GM18517 (cell line): ENCODE data around the gene POU2AF1.

Source experiments
- ATAC-seq: cut with Tn5 transposase; IDR thresholded peaks from one replicate; pipeline ENCODE4 v1.9.1; 2021; ENCODE audit warnings: mild to moderate bottlenecking, moderate library complexity; ENCODE audit not compliant: unreplicated experiment

Gene POU2AF1

DNA sequence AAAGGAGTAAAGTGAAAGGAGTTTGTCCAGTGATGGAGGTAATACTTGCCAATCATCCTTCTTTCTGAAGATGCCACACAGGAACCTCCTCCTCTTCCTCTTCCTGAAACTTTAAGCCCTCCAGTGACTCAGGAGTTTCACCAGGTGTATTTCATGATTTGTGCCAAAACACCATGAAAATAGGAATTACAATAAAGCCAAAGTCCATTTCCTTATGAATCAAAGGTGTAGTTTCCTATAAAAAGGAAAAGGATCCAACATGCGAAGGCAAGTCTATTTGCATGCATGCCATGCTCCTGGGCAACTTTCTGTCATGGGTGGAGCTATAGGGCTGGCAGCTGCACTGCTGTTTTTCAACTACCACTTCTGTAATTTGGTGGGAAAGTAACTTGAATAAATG is 9.8 kb upstream of the POU2AF1 start:
- ATAC-seq = no peak

DNA sequence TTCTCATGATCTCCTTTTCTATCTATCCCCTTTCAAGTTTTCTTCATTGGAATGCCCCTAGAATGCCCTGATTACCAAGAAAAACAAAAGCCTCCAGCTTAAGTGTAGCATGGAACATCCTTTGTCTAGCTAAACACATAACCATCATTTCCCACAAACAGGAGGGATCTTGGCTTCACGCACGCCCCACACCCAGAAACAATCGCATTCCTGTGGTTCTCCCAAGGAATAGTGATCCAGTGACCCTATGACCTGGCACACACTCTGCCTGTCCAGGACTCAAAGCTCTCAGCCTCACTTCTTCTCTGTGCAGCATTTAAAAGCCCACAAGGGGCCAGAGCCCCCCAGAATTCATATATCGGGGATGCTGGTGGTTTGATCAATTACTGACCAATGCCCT is 9.3 kb upstream of the POU2AF1 start:
- ATAC-seq = no peak

DNA sequence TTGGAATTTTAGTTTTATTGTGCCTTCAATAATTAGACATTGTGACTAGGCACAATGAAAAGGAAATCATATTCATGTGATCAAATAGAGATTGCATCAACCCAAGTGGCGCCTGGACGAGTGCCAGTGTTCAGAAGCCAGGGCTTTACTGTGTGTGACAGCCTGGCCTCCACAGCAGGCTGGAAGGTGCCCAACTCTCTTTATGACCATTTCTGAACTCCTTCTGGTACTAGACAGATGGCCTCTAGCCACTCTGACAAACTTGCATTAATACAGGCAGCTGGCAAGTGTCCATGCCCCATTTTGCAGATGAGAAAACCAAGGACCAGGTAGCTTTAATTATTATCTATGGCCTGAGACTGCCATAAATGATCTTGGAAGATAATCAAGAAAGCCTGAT is 8.3 kb upstream of the POU2AF1 start:
- ATAC-seq = no peak

DNA sequence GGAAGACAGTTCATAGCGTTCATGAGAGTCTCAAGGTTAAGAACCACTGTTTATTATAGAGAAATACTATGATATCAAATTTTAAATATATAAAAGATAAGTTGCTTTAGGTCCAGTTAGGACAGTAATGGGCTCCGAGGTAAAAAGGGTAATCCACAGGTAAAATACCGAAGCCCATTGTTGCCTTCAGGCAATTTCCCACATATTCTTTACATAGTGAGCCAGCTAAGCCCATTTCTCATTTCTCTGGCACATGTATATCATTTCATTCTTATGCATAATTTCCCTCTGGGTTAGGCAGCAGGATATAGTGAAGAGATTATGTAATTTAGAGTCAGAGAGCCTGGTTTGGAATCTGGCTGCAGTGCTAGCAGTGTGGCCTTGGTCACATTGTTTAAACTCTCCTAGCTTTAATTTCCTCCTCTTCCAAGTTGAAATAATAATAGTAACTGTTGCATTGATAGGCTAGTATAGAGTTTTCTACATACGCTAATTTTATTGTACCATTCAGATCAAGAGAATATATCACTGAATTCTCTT is 7.6 kb upstream of the POU2AF1 start:
- no peak for ATAC-seq

DNA sequence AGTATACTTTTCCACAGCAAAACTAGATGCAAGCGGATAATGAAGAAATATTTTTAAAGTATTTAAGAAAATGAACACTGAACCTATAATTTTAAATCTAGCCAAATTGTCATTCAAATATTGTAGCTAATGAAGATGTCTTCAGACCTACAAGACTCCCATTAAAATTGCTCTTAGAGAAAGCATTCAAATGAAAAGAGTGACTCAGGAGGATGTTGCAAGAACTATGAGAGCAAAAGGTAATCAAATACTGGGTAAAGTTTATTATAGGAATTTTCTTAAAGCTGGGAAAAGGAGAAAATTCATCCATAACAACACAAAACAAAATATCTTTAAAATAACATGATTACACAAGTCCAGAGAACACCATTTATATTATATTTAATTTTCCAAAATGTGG is 5.4 kb upstream of the POU2AF1 start:
- no peak for ATAC-seq

DNA sequence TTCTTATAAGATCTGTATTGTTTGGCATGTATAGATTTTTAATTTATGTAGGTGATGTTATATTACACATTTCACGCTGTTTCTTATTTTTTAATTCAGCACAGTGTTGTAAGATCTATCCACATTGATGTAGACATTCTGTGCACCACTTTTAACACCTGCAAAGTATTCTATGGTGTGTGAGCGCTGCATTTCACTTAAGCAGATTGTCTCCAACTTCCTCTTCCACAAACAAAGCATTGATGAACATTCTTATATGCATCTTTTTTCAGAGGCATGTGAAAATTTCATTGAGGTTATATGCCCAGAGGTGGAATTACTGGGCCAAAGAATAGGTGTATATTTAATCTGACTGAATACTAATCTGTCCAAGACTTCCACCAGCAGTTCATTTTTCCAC is 3.4 kb upstream of the POU2AF1 start:
- no peak for ATAC-seq

DNA sequence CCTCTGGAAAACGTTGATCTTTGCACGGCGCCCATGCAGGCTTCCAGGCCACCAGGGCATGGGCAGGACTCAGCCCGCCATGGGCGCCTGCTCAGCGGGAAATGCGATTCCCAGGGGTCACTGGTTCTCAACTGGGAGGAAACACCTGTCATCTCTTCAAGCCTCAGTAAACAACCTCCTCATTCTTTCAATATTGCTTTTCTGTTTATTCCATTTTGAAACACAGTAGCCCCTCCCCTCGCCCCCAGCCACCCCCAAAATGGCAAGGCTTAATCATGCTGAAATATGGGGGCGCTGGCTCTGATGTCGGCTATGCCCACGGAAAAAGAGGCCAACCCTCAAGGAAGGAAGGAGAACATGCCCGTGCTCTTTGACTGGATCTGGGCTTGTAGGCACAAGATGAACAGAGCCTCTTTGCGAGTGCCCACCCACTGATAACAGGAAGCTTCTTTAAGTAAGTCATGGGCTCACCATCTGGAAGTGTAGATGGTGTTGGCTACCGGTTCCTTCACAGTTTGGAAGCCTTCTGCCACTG is 594 bp upstream of the POU2AF1 start:
- peak; percentile 39 for ATAC-seq

DNA sequence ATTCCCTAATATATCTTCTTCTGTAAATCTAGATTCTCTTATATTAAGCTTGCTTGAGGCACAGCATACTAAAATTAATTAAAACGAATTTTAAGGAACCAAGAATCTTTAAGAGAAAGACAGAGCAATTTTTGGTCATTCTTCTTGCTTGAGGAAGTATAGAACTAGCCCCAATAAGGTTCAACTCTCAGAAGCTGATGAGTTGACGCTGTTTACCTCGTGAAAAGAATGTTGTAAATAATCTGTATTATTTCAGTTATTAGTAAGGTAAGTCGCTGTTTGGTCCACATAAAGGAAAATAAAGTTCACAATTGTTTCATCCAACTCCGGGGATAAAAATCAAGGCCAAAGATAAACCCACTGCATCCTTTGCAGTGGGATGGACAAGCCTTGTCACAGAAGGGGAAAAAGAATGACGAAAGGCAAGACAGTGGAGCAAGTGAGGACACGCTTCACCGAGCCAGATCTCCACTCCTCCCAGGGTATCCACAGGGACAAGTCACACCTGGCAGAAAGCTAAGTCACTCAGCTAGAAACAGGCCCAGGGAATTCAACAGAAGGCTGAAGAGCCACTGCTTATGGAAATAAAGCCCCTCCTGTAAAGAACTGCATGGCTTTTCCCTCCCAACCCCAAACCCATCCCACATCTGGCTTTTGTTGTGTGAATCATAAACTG is 752 bp downstream of the POU2AF1 start:
- ATAC-seq = peak; percentile 10

DNA sequence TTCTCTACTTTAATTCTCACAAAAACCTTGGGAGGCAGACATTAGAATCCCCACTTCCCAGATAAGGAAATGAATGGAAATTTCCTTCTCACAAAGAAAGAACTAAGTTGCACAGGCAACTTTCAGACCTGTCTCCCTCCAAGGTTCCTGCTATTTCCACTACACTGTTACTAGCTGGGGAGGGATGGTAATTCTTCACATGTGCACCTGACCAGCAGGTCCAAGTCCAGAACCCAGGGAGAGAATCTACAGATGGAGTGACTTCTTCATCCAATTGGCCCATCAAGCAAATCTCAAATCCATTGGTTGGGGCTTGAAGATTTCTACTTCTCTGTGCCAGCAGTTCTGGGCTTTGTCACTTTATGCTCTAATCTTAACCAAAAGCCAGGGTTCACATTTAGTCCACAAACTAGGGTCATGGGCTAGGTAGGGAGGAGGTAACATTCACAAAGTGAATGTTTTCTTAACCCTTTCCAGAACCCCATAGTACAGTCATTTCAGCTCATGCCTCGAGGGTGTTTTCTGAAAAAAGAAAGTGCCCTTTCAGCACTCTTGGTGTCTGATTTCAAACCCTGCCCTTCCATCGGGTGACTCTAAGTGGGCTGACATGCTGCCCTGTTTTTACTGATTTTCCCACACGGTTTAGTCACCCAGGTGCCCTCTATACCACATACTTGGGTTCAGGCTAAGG is 2.7 kb downstream of the POU2AF1 start:
- peak; percentile 32 for ATAC-seq

DNA sequence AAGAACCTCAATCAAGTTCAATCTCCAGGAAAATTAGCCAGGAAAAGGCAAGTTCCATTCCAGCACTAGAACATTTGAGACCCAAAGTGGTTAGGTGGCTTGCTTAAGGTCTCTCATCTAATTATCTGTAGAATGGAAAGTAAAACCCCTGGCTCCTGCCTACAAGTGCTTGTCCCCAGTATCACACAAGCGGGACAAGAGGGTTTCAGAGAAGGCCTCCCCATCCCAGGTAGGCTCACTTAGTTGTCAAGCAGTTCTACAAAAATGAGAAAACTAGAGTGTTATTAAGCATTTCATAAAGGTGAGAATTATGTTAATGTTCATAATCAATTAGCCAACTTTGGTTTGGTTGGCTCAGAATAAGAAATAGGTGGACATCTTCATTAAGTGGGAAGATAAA is 5.5 kb downstream of the POU2AF1 start:
- no peak for ATAC-seq

DNA sequence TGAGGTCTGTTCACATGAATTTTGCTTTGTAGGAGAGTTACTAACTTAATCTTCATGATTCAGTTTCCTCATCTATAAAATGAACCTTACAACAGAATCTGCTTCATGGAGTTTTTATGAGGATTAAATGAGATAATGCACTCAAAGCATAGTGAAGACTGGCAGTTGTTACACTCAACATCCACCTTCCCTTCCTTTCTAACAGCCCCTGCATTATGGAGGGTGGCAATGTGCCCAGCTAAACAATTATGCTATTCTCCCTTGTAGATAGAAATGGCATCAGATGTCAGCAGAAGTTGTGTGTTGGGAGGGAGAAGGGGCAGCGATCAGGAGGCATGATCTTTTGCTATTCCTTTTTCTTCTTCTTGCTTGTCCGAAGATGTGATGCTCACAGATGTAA is 6.5 kb downstream of the POU2AF1 start:
- ATAC-seq = no peak

DNA sequence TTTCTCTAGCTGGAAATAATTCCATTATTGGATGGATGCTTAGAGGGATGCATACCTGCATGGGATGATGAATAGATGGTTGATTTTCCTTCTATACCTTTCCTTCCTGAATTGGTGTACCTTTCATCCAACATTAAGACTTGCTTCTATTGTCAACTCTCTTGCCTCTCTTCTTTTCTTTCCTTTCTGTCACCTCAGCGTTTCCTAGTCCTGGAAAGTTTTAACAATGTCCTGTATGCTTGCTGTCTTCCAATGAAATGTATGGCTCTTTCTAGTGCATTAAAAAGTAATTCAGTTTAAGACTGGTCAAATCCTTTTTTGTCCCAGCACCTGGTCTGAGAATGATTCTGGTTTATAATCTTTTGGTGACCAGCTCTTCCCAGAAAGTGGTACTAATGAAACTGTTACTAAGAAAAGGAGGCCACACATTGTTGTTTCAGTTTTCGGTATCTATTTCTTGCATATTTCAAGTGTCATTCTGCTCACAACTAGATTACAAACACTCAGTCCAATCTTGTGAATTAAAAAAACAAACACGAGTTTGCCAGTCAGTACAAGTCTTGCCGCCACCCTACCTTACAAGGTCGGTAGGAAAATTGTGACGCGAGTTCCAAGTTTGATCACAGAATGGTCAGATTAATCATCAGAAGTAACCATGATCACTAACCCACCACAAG is 8.0 kb downstream of the POU2AF1 start:
- peak; percentile 46 for ATAC-seq

DNA sequence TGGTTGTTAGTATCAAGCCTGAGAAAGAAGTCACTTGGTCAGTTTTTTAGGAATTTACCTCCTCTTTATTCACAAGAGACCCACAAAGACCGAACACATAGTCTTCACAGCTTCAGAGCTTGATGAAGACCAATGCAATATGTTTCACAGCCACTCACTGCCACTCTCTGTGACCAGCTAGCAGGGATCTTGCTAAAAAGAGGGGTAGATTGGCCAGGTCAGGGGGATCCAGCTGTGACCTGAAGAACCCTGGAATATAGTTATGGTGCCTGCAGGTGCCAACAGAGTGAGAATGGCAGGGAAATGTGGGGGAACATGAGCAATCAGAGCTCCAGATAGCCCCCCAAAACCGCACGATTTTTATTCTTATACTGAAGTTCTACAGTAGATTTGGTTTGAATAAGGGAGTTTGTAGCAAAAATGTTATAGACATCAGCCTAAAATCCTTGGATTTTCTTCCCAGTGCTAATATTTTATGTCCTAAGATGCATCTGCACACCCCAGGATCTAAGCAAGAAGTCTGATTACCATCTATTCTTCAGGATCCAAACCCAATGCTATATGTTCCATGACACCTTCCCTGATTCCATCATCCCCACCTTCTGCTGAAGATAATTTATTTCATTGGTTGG is 8.7 kb downstream of the POU2AF1 start:
- ATAC-seq = no peak

DNA sequence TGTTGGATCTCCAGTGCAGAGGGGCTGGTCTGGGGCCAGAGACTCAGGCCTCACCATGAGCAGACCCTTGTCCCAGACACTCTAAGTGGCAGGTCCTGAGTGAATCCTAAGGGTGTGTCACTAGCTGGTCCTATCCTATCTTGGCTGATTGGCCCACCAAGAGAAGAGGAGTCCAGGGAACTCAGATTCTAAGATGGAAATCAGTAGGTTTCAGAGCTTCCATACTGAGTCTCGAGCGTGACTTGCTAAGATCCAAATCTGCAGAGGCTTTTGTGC is 10.9 kb downstream of the POU2AF1 start:
- no peak for ATAC-seq

DNA sequence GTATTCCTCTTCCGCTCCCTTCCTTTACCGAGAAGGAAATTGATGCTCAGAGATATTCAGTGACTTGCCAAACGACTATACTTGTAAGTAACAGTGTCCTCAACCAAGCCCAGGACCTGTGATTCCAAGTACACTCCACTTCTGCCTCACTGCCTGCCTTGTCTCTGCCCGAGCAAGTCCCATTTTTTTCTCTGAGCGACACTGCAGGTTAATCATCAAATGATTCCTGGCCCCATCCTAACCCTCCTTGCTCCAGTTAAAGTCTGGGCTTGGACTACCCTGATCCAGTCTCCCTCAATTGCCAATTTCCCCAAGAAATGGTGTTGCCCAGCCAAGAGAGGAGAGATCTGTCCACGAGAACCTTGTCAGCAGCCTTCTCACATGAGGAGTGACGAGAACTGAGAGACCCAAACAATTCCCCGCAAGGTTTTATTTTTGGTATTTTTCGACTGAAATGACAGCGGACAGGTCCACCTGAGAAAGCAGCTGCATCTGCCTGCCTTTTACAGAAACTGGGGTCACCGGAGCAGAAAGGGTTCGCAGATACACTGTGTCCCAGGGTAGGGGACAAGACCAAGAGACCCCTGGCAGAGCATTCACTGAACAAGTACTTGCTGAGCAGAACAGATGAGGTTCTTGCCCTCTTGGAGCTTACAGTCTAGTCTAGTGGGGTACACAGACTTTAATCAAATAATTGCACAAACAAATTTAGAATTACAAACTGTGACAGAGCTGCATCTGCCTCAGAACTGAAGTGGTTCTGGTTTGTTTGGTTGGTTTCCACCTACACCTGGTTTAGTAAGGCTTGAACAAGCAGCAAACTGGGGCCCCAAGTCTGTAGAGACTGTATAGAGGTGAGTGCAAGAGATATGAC is 11.4 kb downstream of the POU2AF1 start:
- peak; percentile 48 for ATAC-seq

DNA sequence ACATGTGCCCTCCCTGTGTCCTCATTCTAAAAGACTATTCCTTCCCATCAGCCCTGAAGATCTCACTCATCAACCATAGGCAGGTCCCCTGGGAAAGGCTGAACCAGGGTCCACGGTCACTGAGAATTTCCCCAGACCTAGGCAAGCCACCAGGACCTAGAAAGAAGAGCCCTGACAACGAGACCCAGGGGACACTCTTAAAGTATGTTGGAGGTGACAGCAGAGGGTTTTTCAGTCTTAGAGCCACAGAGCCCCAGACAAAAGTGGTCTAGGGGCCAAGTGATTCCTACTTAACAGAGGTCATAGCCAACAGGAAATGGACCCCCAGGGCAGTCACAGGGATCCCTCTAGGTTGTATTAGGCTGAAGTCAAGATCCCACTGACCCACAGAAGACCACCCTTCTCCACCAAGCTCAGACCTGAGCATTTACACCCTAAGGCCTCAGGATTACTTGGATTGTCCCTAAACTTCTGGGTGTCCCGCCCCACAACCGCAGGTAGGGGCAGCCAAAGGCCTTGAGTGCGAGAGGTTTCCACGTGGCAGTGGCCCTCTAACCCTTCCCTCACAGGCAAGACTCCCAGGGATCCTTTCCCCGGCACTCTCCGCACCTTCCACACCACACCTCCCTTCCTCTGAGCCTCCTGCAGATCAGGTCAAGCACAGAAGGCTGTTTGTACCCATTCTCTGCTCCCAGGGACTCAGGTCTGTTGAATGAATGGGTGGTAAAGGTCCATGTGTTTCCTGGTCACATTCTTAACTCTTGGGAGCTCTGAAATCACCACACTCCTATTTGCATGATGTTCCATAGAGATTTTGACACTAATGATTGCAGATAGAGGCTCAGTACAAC is 12.3 kb downstream of the POU2AF1 start:
- ATAC-seq = no peak

DNA sequence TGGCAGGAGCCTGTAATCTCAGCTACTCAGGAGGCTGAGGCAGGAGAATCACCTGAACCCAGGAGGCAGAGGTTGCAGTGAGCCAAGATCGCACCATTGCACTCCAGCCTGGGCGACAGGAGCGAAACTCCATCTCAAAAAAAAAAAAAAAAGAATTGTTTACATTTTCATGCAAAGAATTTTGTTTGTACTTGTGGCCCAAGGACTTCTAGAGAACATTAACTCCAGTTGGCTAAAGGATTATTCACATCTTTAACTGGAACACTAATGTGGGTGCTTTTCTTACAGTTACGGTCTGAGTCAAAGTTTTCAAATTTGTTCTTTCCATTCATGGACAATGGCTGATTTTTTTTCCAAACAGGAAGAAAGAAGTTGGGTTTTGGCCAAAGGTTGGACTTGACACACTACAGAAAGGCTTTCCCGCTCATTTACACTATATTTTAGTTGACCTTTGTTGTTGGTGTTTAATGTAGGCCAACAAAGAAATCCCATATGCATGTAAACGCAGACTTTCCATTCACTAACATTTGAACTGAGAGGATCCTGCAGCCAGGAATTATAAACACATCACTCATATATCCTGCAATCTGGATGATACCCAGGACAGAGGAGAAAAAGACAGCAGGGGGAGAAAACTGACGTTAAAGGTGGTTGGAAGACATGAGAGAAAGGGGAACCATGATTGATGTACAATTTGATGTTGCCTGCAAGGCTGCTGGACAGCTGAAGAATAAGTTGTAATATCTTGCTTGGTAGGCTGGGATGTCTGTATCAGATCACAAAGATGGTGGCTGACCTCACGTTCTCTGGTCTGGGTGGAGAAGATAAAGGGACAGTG is 13.1 kb downstream of the POU2AF1 start:
- no peak for ATAC-seq

DNA sequence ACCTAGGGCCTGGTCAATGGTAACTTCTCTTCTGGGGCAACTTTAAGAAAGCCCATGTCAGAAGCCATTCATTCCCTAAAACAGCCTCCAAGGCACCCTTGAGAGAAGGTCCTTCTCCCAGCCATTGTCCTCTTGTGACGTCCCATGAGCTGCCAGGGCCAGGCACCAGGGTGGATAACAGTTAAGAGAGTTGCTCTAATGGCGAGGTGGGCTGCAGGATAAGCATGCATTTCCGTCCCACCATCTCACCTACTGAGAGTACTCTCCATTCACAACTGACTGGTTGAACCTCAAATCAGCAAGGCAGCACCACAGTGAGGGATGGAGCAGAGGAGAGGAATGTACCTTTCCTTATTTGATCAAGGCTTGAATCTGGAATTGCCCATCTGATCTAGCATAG is 14.6 kb downstream of the POU2AF1 start:
- no peak for ATAC-seq

DNA sequence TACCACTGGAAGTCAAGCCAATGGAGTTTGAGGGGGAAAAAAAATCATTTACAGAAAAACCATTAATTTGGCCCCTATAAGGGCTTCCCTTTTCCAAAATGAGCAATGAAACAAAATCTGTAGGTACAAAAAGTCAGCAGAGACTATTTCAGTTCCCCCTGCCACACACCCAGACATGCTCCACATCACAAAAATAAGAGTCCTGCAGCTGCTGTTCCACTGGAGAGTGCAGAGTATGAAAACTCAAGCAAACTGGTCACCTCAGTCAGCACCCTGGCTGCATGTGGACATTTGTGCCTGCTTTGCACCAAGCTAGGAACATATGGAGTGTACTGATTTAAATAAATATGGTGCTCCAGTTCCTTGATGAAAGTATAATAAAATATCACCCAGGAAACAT is 15.1 kb downstream of the POU2AF1 start:
- no peak for ATAC-seq
